H1 (cell line): ENCODE data around the gene PCSK4. TPM values are rescaled to one million over a fixed set of nuclear protein-coding genes. Genes with fewer than 3 reads are reported as not detected.

Experiments used
- CHD7 ChIP-seq: fragments of 300-600 bp; sonication (generic); IDR thresholded peaks from 2 replicates; pipeline ENCODE4 v1.7.1; 2012; ENCODE audit warnings: low read length, moderate library complexity, mild to moderate bottlenecking, inconsistent platforms; ENCODE audit not compliant: insufficient replicate concordance
- NRF1 ChIP-seq: IDR thresholded peaks from 2 replicates; pipeline ENCODE4 v1.6.1; 2011; ENCODE audit warnings: mild to moderate bottlenecking, low read depth, low read length, improper control_type of control experiment
- POLR2AphosphoS5 ChIP-seq: IDR thresholded peaks from 2 replicates; pipeline ENCODE4 v1.6.1; 2011; ENCODE audit warnings: low read depth, low read length
- SIN3A ChIP-seq, 2 experiments: IDR thresholded peaks in 1 of 2; conservative IDR thresholded peaks in 1 of 2; 2 replicates each; pipeline ENCODE4 v1.6.1; 2011 to 2012; ENCODE audit warnings: low read length in 2 of 2, improper control_type of control experiment in 1 of 2, low read depth in 1 of 2, mild to moderate bottlenecking in 1 of 2
- SIRT6 ChIP-seq: IDR thresholded peaks from one replicate; pipeline ENCODE4 v1.7.1; 2012; ENCODE audit warnings: low read length, inconsistent platforms
- SP2 ChIP-seq: IDR thresholded peaks from 2 replicates; pipeline ENCODE4 v1.6.1; 2012; ENCODE audit warnings: mild to moderate bottlenecking, low read length, inconsistent platforms
- YY1 ChIP-seq: IDR thresholded peaks from 2 replicates; pipeline ENCODE4 v1.6.1; 2011; ENCODE audit warnings: low read depth, mild to moderate bottlenecking, low read length
- polyA plus RNA-seq, 7 experiments: library from polyadenylated mRNA; depleted of rRNA in 3 of 7; stranded (reverse) in 5 of 7; unstranded in 2 of 7; fragments of >200 nt in 5 of 7; fragments of 200-250 nt in 2 of 7; gene quantifications; 1 replicate in 5 of 7; 2 replicates in 1 of 7; 4 replicates in 1 of 7; pipeline versions ENCODE4 v1.2.1 to v1.2.3, GENCODE V29; 2011 to 2013; ENCODE audit warnings: missing spikeins in 2 of 7, mixed read lengths in 2 of 7
- total RNA-seq: library from RNA; stranded (reverse); fragmentation: NEBNext Ultra II Directional; extraction: Animal tissue kit (Norgen Biotek cat#: 25700); gene quantifications from 2 replicates; pipeline ENCODE4 v1.2.1, GENCODE V29; 2021
- TF ChIP-seq, protein P1 (sequence below): IDR thresholded peaks from 2 replicates; pipeline ENCODE4 v1.6.1; 2011; ENCODE audit warnings: low read depth, mild to moderate bottlenecking, low read length; ENCODE audit not compliant: insufficient read depth

The PCSK4 gene
- total and polyA plus RNA-seq, 2 of the 8 experiments (the other 6 are each of a cell fraction or from before 2014, with no cell fraction given) = 9.8 to 10.7 TPM

GRCh38 chr19:1521636-1522035, 31.5 kb upstream of the PCSK4 start (continued):
- no peak for TF ChIP-seq SP2
- TF ChIP-seq SIN3A (conservative IDR thresholded peaks at IDR 0.05 in 1 of 2, IDR thresholded peaks at IDR 0.05 in 1 of 2; ENCODE audit: low read depth in 1 of 2, low read length in 2 of 2) = no peak
- TF ChIP-seq SIRT6 = no peak
- TF ChIP-seq NRF1 = no peak
- no peak for TF ChIP-seq CHD7
- TF ChIP-seq YY1 = no peak
- TF ChIP-seq POLR2AphosphoS5 = no peak
- TF ChIP-seq, protein P1, sequence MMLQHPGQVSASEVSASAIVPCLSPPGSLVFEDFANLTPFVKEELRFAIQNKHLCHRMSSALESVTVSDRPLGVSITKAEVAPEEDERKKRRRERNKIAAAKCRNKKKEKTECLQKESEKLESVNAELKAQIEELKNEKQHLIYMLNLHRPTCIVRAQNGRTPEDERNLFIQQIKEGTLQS = no peak
